Mononuclear cell (primary cell): ENCODE data around the gene MARK2. TPM values are rescaled to one million over a fixed set of nuclear protein-coding genes. Genes with fewer than 3 reads are reported as not detected.

Experiments
- H3K27me3 ChIP-seq: 2 replicates; pipeline ENCODE4 v1.6.0; 2011; ENCODE audit warnings: low read length, control low read depth; ENCODE audit not compliant: insufficient read depth
- H3K4me1 ChIP-seq: 2 replicates; pipeline ENCODE4 v1.5.1; 2011; ENCODE audit warnings: mild to moderate bottlenecking, low read length, control low read depth; ENCODE audit not compliant: insufficient read depth
- H3K4me3 ChIP-seq: 2 replicates; pipeline ENCODE4 v1.5.1; 2011; ENCODE audit warnings: mild to moderate bottlenecking, low read length, moderate library complexity
- H3K9me3 ChIP-seq: 2 replicates; pipeline ENCODE4 v1.5.1; 2011; ENCODE audit warnings: low read depth, mild to moderate bottlenecking, control low read depth, low read length
- total RNA-seq: library from RNA; depleted of rRNA; stranded (reverse); fragments of >200 nt; gene quantifications from one replicate; pipeline ENCODE4 v1.2.3, GENCODE V29; 2012

MARK2 gene
- total RNA-seq, 1 donor: 19.4 TPM

- no peak overlapping the region for H3K4me3 ChIP-seq
- no peaks in the 10 kb centered on the region for H3K27me3 ChIP-seq
- no peaks in the 10 kb centered on the region for H3K9me3 ChIP-seq
- peaks cover 59% of the 10 kb centered on the region for H3K4me1 ChIP-seq
Measured at GRCh38 chr11:63876616-63877015, 37.7 kb downstream of the MARK2 start.

- Histone ChIP-seq H3K4me3 (no peak overlapping the region), H3K9me3 (no peaks in the 10 kb centered on the region), H3K27me3 (no peaks in the 10 kb centered on the region), H3K4me1 (peaks cover 58% of the 10 kb centered on the region)
Measured at GRCh38 chr11:63877658-63878241, 38.8 kb downstream of the MARK2 start.

GRCh38 chr11:63879598-63880402 is 40.9 kb downstream of the MARK2 start:
- H3K9me3 ChIP-seq: no peaks in the 10 kb centered on the region
- H3K4me3 ChIP-seq: no peak overlapping the region
- H3K4me1 ChIP-seq: peaks cover 58% of the 10 kb centered on the region
- no peaks in the 10 kb centered on the region for H3K27me3 ChIP-seq

GRCh38 chr11:63880403-63880790 is 41.5 kb downstream of the MARK2 start:
- Histone ChIP-seq H3K9me3 (no peaks in the 10 kb centered on the region), H3K4me3 (no peak overlapping the region), H3K27me3 (no peaks in the 10 kb centered on the region), H3K4me1 (peaks cover 53% of the 10 kb centered on the region)

GRCh38 chr11:63882555-63883242 is 43.8 kb downstream of the MARK2 start:
- H3K4me1 ChIP-seq: peaks cover 71% of the 10 kb centered on the region
- no peaks in the 10 kb centered on the region for H3K27me3 ChIP-seq
- H3K9me3 ChIP-seq: no peaks in the 10 kb centered on the region
- no peak overlapping the region for H3K4me3 ChIP-seq

- H3K9me3 ChIP-seq: no peaks in the 10 kb centered on the region
- no peaks in the 10 kb centered on the region for H3K27me3 ChIP-seq
- no peak overlapping the region for H3K4me3 ChIP-seq
- peaks cover 80% of the 10 kb centered on the region for H3K4me1 ChIP-seq
Measured at GRCh38 chr11:63883791-63884190, 44.9 kb downstream of the MARK2 start.

- H3K27me3 ChIP-seq: no peaks in the 10 kb centered on the region
- H3K4me1 ChIP-seq: peaks cover 84% of the 10 kb centered on the region
- H3K4me3 ChIP-seq: no peak overlapping the region
- H3K9me3 ChIP-seq: no peaks in the 10 kb centered on the region
Measured at GRCh38 chr11:63884196-63884932, 45.5 kb downstream of the MARK2 start.

GRCh38 chr11:63887386-63887999 is 48.6 kb downstream of the MARK2 start:
- no peak overlapping the region for H3K4me3 ChIP-seq
- no peaks in the 10 kb centered on the region for H3K9me3 ChIP-seq
- no peaks in the 10 kb centered on the region for H3K27me3 ChIP-seq
- H3K4me1 ChIP-seq: peaks cover 88% of the 10 kb centered on the region

- Histone ChIP-seq H3K27me3 (no peaks in the 10 kb centered on the region), H3K4me1 (peaks cover 81% of the 10 kb centered on the region), H3K4me3 (peak overlapping the region; percentile 41), H3K9me3 (no peaks in the 10 kb centered on the region)
Measured at GRCh38 chr11:63888170-63889086, 49.5 kb downstream of the MARK2 start.

- peaks cover 72% of the 10 kb centered on the region for H3K4me1 ChIP-seq
- no peaks in the 10 kb centered on the region for H3K9me3 ChIP-seq
- H3K27me3 ChIP-seq: no peaks in the 10 kb centered on the region
- H3K4me3 ChIP-seq: peak overlapping the region; percentile 41
Measured at GRCh38 chr11:63889344-63889743, 50.4 kb downstream of the MARK2 start.

- H3K4me3 ChIP-seq: no peak overlapping the region
- peaks cover 67% of the 10 kb centered on the region for H3K4me1 ChIP-seq
- H3K27me3 ChIP-seq: no peaks in the 10 kb centered on the region
- no peaks in the 10 kb centered on the region for H3K9me3 ChIP-seq
Measured at GRCh38 chr11:63890368-63890767, 51.5 kb downstream of the MARK2 start.

GRCh38 chr11:63892228-63892627 is 53.3 kb downstream of the MARK2 start:
- Histone ChIP-seq H3K9me3 (no peaks in the 10 kb centered on the region), H3K4me1 (peaks cover 59% of the 10 kb centered on the region), H3K27me3 (no peaks in the 10 kb centered on the region), H3K4me3 (no peak overlapping the region)

- H3K27me3 ChIP-seq: no peaks in the 10 kb centered on the region
- no peaks in the 10 kb centered on the region for H3K9me3 ChIP-seq
- no peak overlapping the region for H3K4me3 ChIP-seq
- peaks cover 49% of the 10 kb centered on the region for H3K4me1 ChIP-seq
Measured at GRCh38 chr11:63893355-63893754, 54.4 kb downstream of the MARK2 start.

GRCh38 chr11:63896071-63896470 is 57.2 kb downstream of the MARK2 start:
- Histone ChIP-seq H3K9me3 (no peaks in the 10 kb centered on the region), H3K27me3 (no peaks in the 10 kb centered on the region), H3K4me1 (peaks cover 22% of the 10 kb centered on the region), H3K4me3 (no peak overlapping the region)
